Body of pancreas (tissue), 4 donors: Measurements from ENCODE around the gene ACADS. TPM values are rescaled to one million over a fixed set of nuclear protein-coding genes. Genes with fewer than 3 reads are reported as not detected.
A peak's percentile ranks its signal among the peaks of the same experiment; 100 is the strongest.

Experiments
- ATAC-seq: fragments of 150-250 bp; one replicate; pipeline ENCODE4 v1.9.1; 2016
- DNase-seq, 4 donors: peaks; one replicate each; pipeline ENCODE4 v3.0.0-alpha.2; 2019
- H3K27ac ChIP-seq, 4 donors: fragments of 200-600 bp; sonication (generic); 1 replicate in 3 of 4; 2 replicates in 1 of 4; pipeline versions ENCODE4 v1.5.1 to v1.6.1; 2016 to 2019; ENCODE audit warnings: mild to moderate bottlenecking in 1 of 4, mixed read lengths in 1 of 4, moderate library complexity in 1 of 4
- H3K27me3 ChIP-seq, 2 donors: fragments of 200-600 bp; sonication (generic); one replicate each; pipeline ENCODE4 v1.6.0; 2016; ENCODE audit warnings: mild to moderate bottlenecking in 1 of 2
- H3K36me3 ChIP-seq, 2 donors: fragments of 200-600 bp; sonication (generic); replicated peaks in 1 of 2; 2 replicates each; pipeline ENCODE4 v1.5.1; 2016; ENCODE audit warnings: low read depth in 2 of 2; ENCODE audit not compliant: insufficient read depth in 1 of 2
- H3K4me1 ChIP-seq: fragments of 200-600 bp; sonication (generic); one replicate; pipeline ENCODE4 v1.6.0; 2016
- H3K4me3 ChIP-seq, 2 donors: fragments of 200-600 bp; sonication (generic); 1 replicate in 1 of 2; 2 replicates in 1 of 2; pipeline ENCODE4 v1.5.1; 2016 to 2019
- H3K9me3 ChIP-seq, 3 donors: fragments of 200-600 bp; sonication (generic); 1 replicate in 2 of 3; 2 replicates in 1 of 3; pipeline ENCODE4 v1.5.1; 2016
- CTCF ChIP-seq, 7 experiments: fragments of 450-650 bp in 4 of 7; fragments of 200-600 bp in 3 of 7; sonication (generic) in 3 of 7; IDR thresholded peaks; one replicate each; pipeline ENCODE4 v1.5.1; 2016 to 2019; ENCODE audit warnings: antibody characterized with exemption in 7 of 7
- POLR2A ChIP-seq, 3 donors: fragments of 450-650 bp; IDR thresholded peaks; one replicate each; pipeline ENCODE4 v1.6.1; 2016; ENCODE audit warnings: antibody characterized with exemption in 3 of 3, mild to moderate bottlenecking in 2 of 3
- WGBS, 2 donors: methylation state at CpG; one replicate each; pipeline ENCODE4 v1.1.5; 2017; 5-methylcytosine and 5-hydroxymethylcytosine counted together
- intact Hi-C: fragments of 100-400 bp; cut with DNase I; formaldehyde crosslinking; loops from one replicate; pipeline ENCODE4 v1.15.1; 2023
- total RNA-seq, 2 donors: library from RNA; depleted of rRNA; stranded (reverse); fragments of >200 nt; gene quantifications; one replicate each; pipeline ENCODE4 v1.1.0, GENCODE V29; 2016

Gene ACADS
- total RNA-seq, 2 donors from 2014 or later, result 33.5 to 55.0 TPM

- DNase-seq, result peak; percentile 27 to 45 (median 32)
- H3K36me3 ChIP-seq, result no peaks in the 10 kb centered on the region
- WGBS, 2 donors, result 0% methylated on average over 17 to 31 of the region's 31 CpGs
- no peaks in the 10 kb centered on the region for H3K9me3 ChIP-seq
- no peaks in the 10 kb centered on the region for H3K27me3 ChIP-seq
- H3K27ac ChIP-seq, result peak overlapping the region; percentile 83 to 96 (median 86)
- TF ChIP-seq CTCF (IDR thresholded peaks at IDR 0.05) (no peak), POLR2A (IDR thresholded peaks at IDR 0.05) (no peak)
- peaks cover 42% of the 10 kb centered on the region for H3K4me1 ChIP-seq
- ATAC-seq, result no peak
- intact Hi-C loops, result no loop called here
- peak overlapping the region; percentile 65 to 75 for H3K4me3 ChIP-seq
These were observed 37.9 kb upstream of the ACADS start for GRCh38 chr12:120687578-120688289.

DNA sequence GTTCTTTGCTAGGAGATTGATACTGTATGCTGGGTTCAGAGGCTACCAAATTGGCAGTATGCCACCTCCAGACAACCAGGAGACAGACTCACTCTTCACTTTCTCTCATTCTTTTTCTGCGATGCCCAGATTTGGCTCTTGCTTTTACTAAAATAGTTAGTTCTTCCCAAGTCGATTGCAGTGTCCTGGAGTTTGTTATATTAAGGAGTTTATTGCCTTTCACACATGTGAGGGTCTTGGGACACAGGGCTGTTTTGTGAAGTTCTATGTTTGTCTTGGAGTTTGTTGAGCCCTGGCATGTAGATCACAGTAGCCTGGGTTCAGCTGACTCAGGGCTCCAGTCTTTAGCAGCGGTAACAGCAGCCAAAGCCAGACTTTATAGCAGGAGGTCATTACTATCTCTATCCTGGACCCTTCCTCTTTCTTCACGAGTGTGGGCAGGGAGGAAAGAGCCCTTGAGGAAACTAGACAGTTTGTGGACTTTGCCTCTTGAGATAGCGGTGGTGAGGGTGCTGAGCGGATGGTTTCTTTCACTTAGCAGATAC is 37.0 kb upstream of the ACADS start:
- intact Hi-C loops, result no loop called here
- peak in 3 of 4 donors; percentile 24 to 34 (median 32) for DNase-seq
- Histone ChIP-seq H3K27ac (peak overlapping the region; percentile 7 to 96 (median 50)), H3K9me3 (no peaks in the 10 kb centered on the region), H3K4me1 (peaks cover 51% of the 10 kb centered on the region), H3K27me3 (no peaks in the 10 kb centered on the region), H3K4me3 (peak overlapping the region in 1 of 2 donors; percentile 65), H3K36me3 (no peaks in the 10 kb centered on the region)
- WGBS, 2 donors, result 3 to 4% methylated on average over 6 of the region's 6 CpGs
- no peak for ATAC-seq
- TF ChIP-seq POLR2A (IDR thresholded peaks at IDR 0.05), result no peak
- no peak for TF ChIP-seq CTCF (IDR thresholded peaks at IDR 0.05)

- H3K27me3 ChIP-seq, result no peaks in the 10 kb centered on the region
- ATAC-seq (no peak), DNase-seq (peak in 1 of 4 donors; percentile 18)
- no peak overlapping the region for H3K4me3 ChIP-seq
- H3K36me3 ChIP-seq, result peaks cover 0 to 3% of the 10 kb centered on the region in 2 donors
- intact Hi-C loops, result no loop called here
- H3K4me1 ChIP-seq, result peaks cover 51% of the 10 kb centered on the region
- no peaks in the 10 kb centered on the region for H3K9me3 ChIP-seq
- H3K27ac ChIP-seq, result peak overlapping the region; percentile 2 to 96 (median 50)
- TF ChIP-seq CTCF (IDR thresholded peaks at IDR 0.05), result no peak
- no peak for TF ChIP-seq POLR2A (IDR thresholded peaks at IDR 0.05)
- 19 to 38% methylated on average over 6 of the region's 6 CpGs for WGBS, 2 donors
These were observed 36.1 kb upstream of the ACADS start for GRCh38 chr12:120689397-120690082.

DNA sequence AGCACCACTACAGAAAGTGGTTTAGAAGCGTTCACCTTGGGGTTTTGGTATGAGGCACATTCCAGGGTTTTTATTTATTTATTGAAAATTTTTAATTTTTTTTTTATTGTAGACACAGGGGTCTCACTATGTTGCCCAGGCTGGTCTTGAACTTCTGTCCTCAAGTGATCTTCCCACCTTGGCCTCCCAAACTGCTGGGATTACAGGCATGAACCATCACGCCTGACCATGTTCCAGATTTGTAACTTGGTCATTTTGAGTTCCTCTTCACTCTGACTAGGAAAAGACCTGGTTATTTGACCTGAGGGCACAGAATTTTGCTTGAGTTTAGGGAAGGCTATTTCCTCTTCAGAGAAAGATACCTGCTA is 35.6 kb upstream of the ACADS start:
- ATAC-seq, result no peak

More for the DNA sequence above, 35.6 kb upstream of the ACADS start:
- DNase-seq, result no peak
- Histone ChIP-seq H3K4me1 (peaks cover 51% of the 10 kb centered on the region), H3K27ac (peak overlapping the region in 2 of 4 donors; percentile 2 to 96), H3K27me3 (no peaks in the 10 kb centered on the region), H3K4me3 (no peak overlapping the region), H3K9me3 (no peaks in the 10 kb centered on the region), H3K36me3 (peaks cover 0 to 8% of the 10 kb centered on the region in 2 donors)
- 41 to 72% methylated on average over 2 of the region's 2 CpGs for WGBS, 2 donors
- intact Hi-C loops, result no loop called here
- TF ChIP-seq CTCF (IDR thresholded peaks at IDR 0.05) (no peak), POLR2A (IDR thresholded peaks at IDR 0.05) (no peak)
